Mesenchymal stem cell (in vitro differentiated cells and primary cell): ENCODE data around the gene LSR.

Experiments
- DNase-seq: peaks from one replicate; pipeline ENCODE4 v3.0.0-alpha.2; 2013
- H2AFZ ChIP-seq: one replicate; pipeline ENCODE4 v1.6.1; 2013; ENCODE audit warnings: low read depth, mild to moderate bottlenecking, control low read depth, inconsistent platforms, low read length, moderate library complexity
- H2AK5ac ChIP-seq: 2 replicates; pipeline ENCODE4 v1.6.1; 2013; ENCODE audit warnings: low read length, moderate library complexity, mild to moderate bottlenecking, inconsistent platforms; ENCODE audit not compliant: severe bottlenecking
- H2BK120ac ChIP-seq: one replicate; pipeline ENCODE4 v1.6.1; 2013; ENCODE audit warnings: low read depth, mild to moderate bottlenecking, inconsistent platforms, low read length, moderate library complexity
- H2BK12ac ChIP-seq, 2 experiments: one replicate each; pipeline ENCODE4 v1.6.1; 2013; ENCODE audit warnings: inconsistent platforms in 2 of 2, low read length in 2 of 2, mild to moderate bottlenecking in 2 of 2, moderate library complexity in 2 of 2, control low read depth in 1 of 2
- H2BK15ac ChIP-seq: one replicate; pipeline ENCODE4 v1.6.1; 2013; ENCODE audit warnings: mild to moderate bottlenecking, low read depth, inconsistent platforms; ENCODE audit not compliant: poor library complexity, severe bottlenecking
- H2BK5ac ChIP-seq: 2 replicates; pipeline ENCODE4 v1.6.1; 2013; ENCODE audit warnings: low read depth, mild to moderate bottlenecking, low read length, control low read depth, inconsistent platforms; ENCODE audit not compliant: poor library complexity, severe bottlenecking
- H3K14ac ChIP-seq, 2 experiments: one replicate each; pipeline ENCODE4 v1.6.1; 2013; ENCODE audit warnings: inconsistent platforms in 2 of 2, low read length in 2 of 2, control low read depth in 1 of 2, mild to moderate bottlenecking in 1 of 2, moderate library complexity in 1 of 2
- H3K18ac ChIP-seq, 2 experiments: one replicate each; pipeline ENCODE4 v1.6.1; 2013; ENCODE audit warnings: inconsistent platforms in 2 of 2, low read length in 2 of 2, control low read depth in 1 of 2, low read depth in 1 of 2, mild to moderate bottlenecking in 1 of 2
- H3K23ac ChIP-seq, 2 experiments: one replicate each; pipeline ENCODE4 v1.6.1; 2013; ENCODE audit warnings: inconsistent platforms in 2 of 2, low read length in 2 of 2, mild to moderate bottlenecking in 2 of 2, moderate library complexity in 2 of 2, control low read depth in 1 of 2
- H3K27ac ChIP-seq: 2 replicates; pipeline ENCODE4 v1.5.1; 2013; ENCODE audit warnings: mild to moderate bottlenecking, moderate library complexity, low read length, control low read depth, inconsistent platforms; ENCODE audit not compliant: poor library complexity, severe bottlenecking
- H3K27me3 ChIP-seq, 2 experiments: 2 replicates each; pipeline versions ENCODE4 v1.6.1 to v1.7.0; 2013; ENCODE audit warnings: low read length in 2 of 2, mild to moderate bottlenecking in 2 of 2, moderate library complexity in 2 of 2, control low read depth in 1 of 2, inconsistent platforms in 1 of 2; ENCODE audit not compliant: control insufficient read depth in 1 of 2, insufficient read depth in 1 of 2
- H3K36me3 ChIP-seq, 2 experiments: 2 replicates each; pipeline versions ENCODE4 v1.6.1 to v1.7.0; 2013; ENCODE audit warnings: low read length in 2 of 2, control low read depth in 1 of 2, inconsistent platforms in 1 of 2, low read depth in 1 of 2, mild to moderate bottlenecking in 1 of 2; ENCODE audit not compliant: insufficient read depth in 2 of 2, control insufficient read depth in 1 of 2
- H3K4ac ChIP-seq, 2 experiments: one replicate each; pipeline ENCODE4 v1.6.1; 2013; ENCODE audit warnings: inconsistent platforms in 2 of 2, low read length in 2 of 2, mild to moderate bottlenecking in 2 of 2, moderate library complexity in 2 of 2, control low read depth in 1 of 2, low read depth in 1 of 2
- H3K4me1 ChIP-seq: 2 replicates; pipeline ENCODE4 v1.6.1; 2013; ENCODE audit warnings: low read depth, low read length, control low read depth; ENCODE audit not compliant: control insufficient read depth, insufficient read depth
- H3K4me2 ChIP-seq: 2 replicates; pipeline ENCODE4 v1.6.1; 2013; ENCODE audit warnings: low read length, mild to moderate bottlenecking, inconsistent platforms; ENCODE audit not compliant: poor library complexity, severe bottlenecking
- H3K4me3 ChIP-seq, 2 experiments: 2 replicates each; pipeline versions ENCODE4 v1.5.1 to v1.7.0; 2013; ENCODE audit warnings: low read length in 2 of 2, mild to moderate bottlenecking in 2 of 2, control low read depth in 1 of 2, low read depth in 1 of 2; ENCODE audit not compliant: insufficient read depth in 1 of 2
- H3K79me1 ChIP-seq: replicated peaks from 2 replicates; pipeline ENCODE4 v1.6.1; 2013; ENCODE audit warnings: mild to moderate bottlenecking, control low read depth, low read length, inconsistent platforms; ENCODE audit not compliant: poor library complexity, severe bottlenecking
- H3K9ac ChIP-seq: 2 replicates; pipeline ENCODE4 v1.7.0; 2013; ENCODE audit warnings: mild to moderate bottlenecking, low read length, moderate library complexity
- H3K9me3 ChIP-seq: 2 replicates; pipeline ENCODE4 v1.7.0; 2013; ENCODE audit warnings: mild to moderate bottlenecking, low read length; ENCODE audit not compliant: control insufficient read depth
- H4K8ac ChIP-seq: one replicate; pipeline ENCODE4 v1.6.1; 2013; ENCODE audit warnings: inconsistent platforms, mild to moderate bottlenecking, low read length, moderate library complexity
- H4K91ac ChIP-seq: one replicate; pipeline ENCODE4 v1.6.1; 2013; ENCODE audit warnings: mild to moderate bottlenecking, low read length, inconsistent platforms
- WGBS: methylation state at CpG from one replicate; pipeline ENCODE4 v1.1.7; 2013; ENCODE audit warnings: mixed read lengths; 5-methylcytosine and 5-hydroxymethylcytosine counted together

The LSR gene

GRCh38 chr19:35207391-35207871 is 41.4 kb upstream of the LSR start:
- no peak overlapping the region for H3K18ac ChIP-seq

GRCh38 chr19:35208121-35208520 is 40.7 kb upstream of the LSR start:
- no peak overlapping the region for H3K4ac ChIP-seq
- no peak overlapping the region for H2BK5ac ChIP-seq
- no peak overlapping the region for H4K8ac ChIP-seq
- H2BK120ac ChIP-seq, result no peak overlapping the region
- DNase-seq, result no peak
- H3K4me1 ChIP-seq, result no peaks in the 10 kb centered on the region
- no peaks in the 10 kb centered on the region for H3K36me3 ChIP-seq
- no peak overlapping the region for H2BK12ac ChIP-seq
- H2AFZ ChIP-seq, result no peak overlapping the region
- WGBS, result 83% methylated on average over 8 of the region's 8 CpGs
- no peak overlapping the region for H2AK5ac ChIP-seq
- no peak overlapping the region for H3K27ac ChIP-seq
- no peak overlapping the region for H3K9ac ChIP-seq
- no peak overlapping the region for H3K18ac ChIP-seq
- H3K4me3 ChIP-seq, result no peak overlapping the region
- no peak overlapping the region for H3K14ac ChIP-seq
- H3K4me2 ChIP-seq, result no peak overlapping the region
- H3K9me3 ChIP-seq, result no peaks in the 10 kb centered on the region
- no peaks in the 10 kb centered on the region for H3K79me1 ChIP-seq
- H4K91ac ChIP-seq, result no peak overlapping the region
- no peak overlapping the region for H2BK15ac ChIP-seq
- no peak overlapping the region for H3K23ac ChIP-seq
- H3K27me3 ChIP-seq, result peaks cover 7 to 13% of the 10 kb centered on the region in 2 experiments

More at GRCh38 chr19:35207391-35207871, 41.4 kb upstream of the LSR start:
- H3K23ac ChIP-seq, result no peak overlapping the region
- no peak overlapping the region for H2AK5ac ChIP-seq
- H3K9ac ChIP-seq, result no peak overlapping the region
- no peaks in the 10 kb centered on the region for H3K36me3 ChIP-seq
- WGBS, result 95% methylated on average over 2 of the region's 8 CpGs
- no peak overlapping the region for H3K27ac ChIP-seq
- no peaks in the 10 kb centered on the region for H3K4me1 ChIP-seq
- no peak overlapping the region for H4K8ac ChIP-seq
- H2BK120ac ChIP-seq, result no peak overlapping the region
- no peak overlapping the region for H2BK15ac ChIP-seq
- no peak overlapping the region for H3K4me2 ChIP-seq
- no peak overlapping the region for H4K91ac ChIP-seq
- no peak overlapping the region for H3K14ac ChIP-seq
- no peaks in the 10 kb centered on the region for H3K9me3 ChIP-seq
- H2BK5ac ChIP-seq, result no peak overlapping the region
- H3K4me3 ChIP-seq, result no peak overlapping the region
- no peak overlapping the region for H2BK12ac ChIP-seq
- no peak overlapping the region for H2AFZ ChIP-seq
- H3K79me1 ChIP-seq, result no peaks in the 10 kb centered on the region
- H3K4ac ChIP-seq, result no peak overlapping the region
- H3K27me3 ChIP-seq, result peaks cover 7 to 13% of the 10 kb centered on the region in 2 experiments
- no peak for DNase-seq

GRCh38 chr19:35209646-35210045 is 39.2 kb upstream of the LSR start:
- Histone ChIP-seq H2BK12ac (no peak overlapping the region), H2AK5ac (no peak overlapping the region), H3K27me3 (peaks cover 7 to 13% of the 10 kb centered on the region in 2 experiments), H2BK15ac (no peak overlapping the region), H3K14ac (no peak overlapping the region), H3K4ac (no peak overlapping the region), H3K18ac (no peak overlapping the region), H3K79me1 (no peaks in the 10 kb centered on the region), H3K23ac (no peak overlapping the region), H4K91ac (no peak overlapping the region), H3K36me3 (no peaks in the 10 kb centered on the region), H3K27ac (no peak overlapping the region), H2BK120ac (no peak overlapping the region), H3K9ac (no peak overlapping the region), H3K4me1 (peaks cover 9% of the 10 kb centered on the region), H3K4me3 (no peak overlapping the region), H3K9me3 (no peaks in the 10 kb centered on the region), H3K4me2 (no peak overlapping the region), H4K8ac (no peak overlapping the region), H2BK5ac (no peak overlapping the region), H2AFZ (no peak overlapping the region)
- 79% methylated on average over 3 of the region's 4 CpGs for WGBS
- no peak for DNase-seq

- no peak overlapping the region for H3K4me3 ChIP-seq
- H3K36me3 ChIP-seq, result no peaks in the 10 kb centered on the region
- no peak overlapping the region for H3K9ac ChIP-seq
- H3K4ac ChIP-seq, result no peak overlapping the region
- H3K4me1 ChIP-seq, result peaks cover 9% of the 10 kb centered on the region
- no peak overlapping the region for H3K4me2 ChIP-seq
- no peak overlapping the region for H3K23ac ChIP-seq
- no peaks in the 10 kb centered on the region for H3K9me3 ChIP-seq
- no peak overlapping the region for H3K14ac ChIP-seq
- no peak overlapping the region for H4K91ac ChIP-seq
- no peak overlapping the region for H3K27ac ChIP-seq
- H2BK5ac ChIP-seq, result no peak overlapping the region
- H2BK12ac ChIP-seq, result no peak overlapping the region
- no peak for DNase-seq
- H3K18ac ChIP-seq, result no peak overlapping the region
- WGBS, result 92% methylated on average over 7 of the region's 7 CpGs
- no peak overlapping the region for H2AK5ac ChIP-seq
- H2BK15ac ChIP-seq, result no peak overlapping the region
- H3K79me1 ChIP-seq, result no peaks in the 10 kb centered on the region
- no peaks in the 10 kb centered on the region for H3K27me3 ChIP-seq
- no peak overlapping the region for H2BK120ac ChIP-seq
- no peak overlapping the region for H4K8ac ChIP-seq
- H2AFZ ChIP-seq, result no peak overlapping the region
These were observed 37.1 kb upstream of the LSR start for GRCh38 chr19:35211545-35212230.
